CD4-positive, alpha-beta T cell treated with Interleukin-17A for 1 hour (primary cell): ENCODE data around the gene COMP.
"Not testable (repeated sequence)": the region's sequence is repeated elsewhere in the genome, so short reads cannot be mapped to it uniquely, and the experiment has no call there.

ENCODE experiments used
- DNase-seq: peaks from one replicate; pipeline ENCODE4 v3.0.0-alpha.2; 2020

Gene COMP

GRCh38 chr19:18790566-18791314 is at the start of gene COMP:
TSS of gene COMP (minus strand) at chr19:18791305. CDS start at chr19:18791269, 36 bp downstream.
- peak; percentile 10 for DNase-seq

- DNase-seq = no peak
These were observed 49.5 kb upstream of the COMP start for GRCh38 chr19:18840288-18841267.

- no peak for DNase-seq
These were observed 48.6 kb upstream of the COMP start for GRCh38 chr19:18839465-18840287.

- DNase-seq = no peak
These were observed 43.5 kb upstream of the COMP start for GRCh38 chr19:18834644-18834984.

- DNase-seq = peak; percentile 18
These were observed 42.9 kb upstream of the COMP start for GRCh38 chr19:18833849-18834643.

GRCh38 chr19:18833141-18833476 is 42.0 kb upstream of the COMP start:
- DNase-seq = no peak

- DNase-seq = peak; percentile 24
These were observed 41.4 kb upstream of the COMP start for GRCh38 chr19:18832306-18833140.

GRCh38 chr19:18831524-18832305 is 40.6 kb upstream of the COMP start, which contains the start of gene UPF1:
TSS of gene UPF1 (plus strand) at chr19:18831959. CDS start at chr19:18832210, 251 bp downstream.
- DNase-seq = peak; percentile 95

GRCh38 chr19:18830488-18830887 is 39.4 kb upstream of the COMP start:
- DNase-seq = no peak

GRCh38 chr19:18828786-18829185 is 37.7 kb upstream of the COMP start:
- no peak for DNase-seq

GRCh38 chr19:18817574-18817973 is 26.5 kb upstream of the COMP start:
- no peak for DNase-seq

- DNase-seq = not testable (repeated sequence)
These were observed 25.5 kb upstream of the COMP start for GRCh38 chr19:18816645-18817044.

- no peak for DNase-seq
These were observed 24.6 kb upstream of the COMP start for GRCh38 chr19:18815673-18816072.

- DNase-seq = no peak
These were observed 23.0 kb upstream of the COMP start for GRCh38 chr19:18814063-18814462.

GRCh38 chr19:18811638-18812037 is 20.5 kb upstream of the COMP start:
- not testable (repeated sequence) for DNase-seq

GRCh38 chr19:18809149-18809868 is 18.2 kb upstream of the COMP start:
- DNase-seq = no peak

GRCh38 chr19:18807861-18808331 is 16.8 kb upstream of the COMP start:
- no peak for DNase-seq

GRCh38 chr19:18804643-18805042 is 13.5 kb upstream of the COMP start:
- DNase-seq = no peak

- DNase-seq = no peak
These were observed 13.1 kb upstream of the COMP start for GRCh38 chr19:18804139-18804601.
